GM12875 (cell line): ENCODE data around the gene WDFY1.

ENCODE experiments used
- H3K4me3 ChIP-seq: one replicate; pipeline ENCODE4 v1.5.1; 2011; ENCODE audit warnings: low read depth, low read length, control low read depth
- TF ChIP-seq, protein P1 (sequence below): IDR thresholded peaks from 2 replicates; pipeline ENCODE4 v1.5.1; 2011; ENCODE audit warnings: low read depth, mild to moderate bottlenecking, control low read depth, inconsistent platforms, low read length, moderate library complexity, borderline replicate concordance; ENCODE audit not compliant: insufficient read depth

Gene WDFY1

DNA sequence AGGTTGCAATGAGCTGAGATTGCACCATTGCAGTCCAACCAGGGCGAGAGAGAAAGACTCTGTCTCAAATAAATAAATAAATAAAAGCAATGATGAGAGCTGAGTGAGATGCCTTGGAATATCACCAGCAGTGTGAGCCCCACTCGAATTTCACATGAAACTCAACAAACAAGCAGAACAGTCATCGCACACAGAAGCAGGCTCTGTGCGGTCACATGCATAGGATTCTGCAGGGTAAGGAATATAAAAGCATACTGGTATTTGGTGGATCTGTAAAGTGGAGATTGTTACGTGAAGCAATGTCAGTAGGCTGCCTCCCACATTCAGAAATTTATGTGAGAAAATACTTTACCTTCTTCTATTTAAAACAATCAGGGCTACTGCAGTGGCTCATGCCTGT, 89.7 kb downstream of the WDFY1 start:
- TF ChIP-seq, protein P1, sequence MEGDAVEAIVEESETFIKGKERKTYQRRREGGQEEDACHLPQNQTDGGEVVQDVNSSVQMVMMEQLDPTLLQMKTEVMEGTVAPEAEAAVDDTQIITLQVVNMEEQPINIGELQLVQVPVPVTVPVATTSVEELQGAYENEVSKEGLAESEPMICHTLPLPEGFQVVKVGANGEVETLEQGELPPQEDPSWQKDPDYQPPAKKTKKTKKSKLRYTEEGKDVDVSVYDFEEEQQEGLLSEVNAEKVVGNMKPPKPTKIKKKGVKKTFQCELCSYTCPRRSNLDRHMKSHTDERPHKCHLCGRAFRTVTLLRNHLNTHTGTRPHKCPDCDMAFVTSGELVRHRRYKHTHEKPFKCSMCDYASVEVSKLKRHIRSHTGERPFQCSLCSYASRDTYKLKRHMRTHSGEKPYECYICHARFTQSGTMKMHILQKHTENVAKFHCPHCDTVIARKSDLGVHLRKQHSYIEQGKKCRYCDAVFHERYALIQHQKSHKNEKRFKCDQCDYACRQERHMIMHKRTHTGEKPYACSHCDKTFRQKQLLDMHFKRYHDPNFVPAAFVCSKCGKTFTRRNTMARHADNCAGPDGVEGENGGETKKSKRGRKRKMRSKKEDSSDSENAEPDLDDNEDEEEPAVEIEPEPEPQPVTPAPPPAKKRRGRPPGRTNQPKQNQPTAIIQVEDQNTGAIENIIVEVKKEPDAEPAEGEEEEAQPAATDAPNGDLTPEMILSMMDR = no peak
- no peak overlapping the region for H3K4me3 ChIP-seq

DNA sequence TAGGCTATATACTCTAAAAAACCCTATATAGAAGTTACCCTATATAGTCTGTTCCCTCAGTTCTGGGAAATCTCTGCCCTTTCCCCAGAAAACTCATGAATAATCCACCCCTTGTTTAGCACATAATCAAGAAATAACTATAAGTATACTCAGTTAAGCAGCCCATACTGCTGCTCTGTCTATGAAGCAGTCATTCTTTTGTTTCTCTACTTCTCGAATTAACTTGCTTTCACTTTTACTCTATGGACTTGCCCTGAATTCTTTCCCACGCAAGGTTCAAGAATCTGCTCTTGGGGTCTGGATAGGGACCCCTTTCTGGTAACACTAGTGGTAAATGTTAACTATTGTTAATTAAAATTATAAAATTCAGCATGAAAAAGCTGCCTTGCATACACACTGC, 90.4 kb downstream of the WDFY1 start:
- no peak overlapping the region for H3K4me3 ChIP-seq
- TF ChIP-seq, protein P1 = no peak

DNA sequence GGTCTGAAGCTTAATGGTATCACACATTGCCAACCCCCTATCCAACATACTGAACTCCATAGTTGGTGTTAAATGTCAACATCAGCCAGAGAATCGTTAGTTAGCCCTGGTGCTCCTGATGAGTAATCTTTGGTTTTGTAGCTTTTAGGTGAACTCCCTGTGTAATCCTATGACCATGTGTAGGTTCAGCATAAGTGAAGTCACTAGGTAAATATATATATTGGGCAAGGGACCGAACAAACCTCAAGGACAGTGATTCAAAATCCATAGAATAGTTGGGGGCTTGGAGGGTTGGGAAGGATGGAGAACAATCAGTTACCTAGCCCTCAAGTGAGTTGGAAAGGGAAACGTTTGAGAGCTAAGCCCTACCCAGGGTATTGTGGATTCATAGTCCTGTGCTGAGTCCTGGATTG, 91.7 kb downstream of the WDFY1 start:
- TF ChIP-seq, protein P1 = no peak
- no peak overlapping the region for H3K4me3 ChIP-seq

DNA sequence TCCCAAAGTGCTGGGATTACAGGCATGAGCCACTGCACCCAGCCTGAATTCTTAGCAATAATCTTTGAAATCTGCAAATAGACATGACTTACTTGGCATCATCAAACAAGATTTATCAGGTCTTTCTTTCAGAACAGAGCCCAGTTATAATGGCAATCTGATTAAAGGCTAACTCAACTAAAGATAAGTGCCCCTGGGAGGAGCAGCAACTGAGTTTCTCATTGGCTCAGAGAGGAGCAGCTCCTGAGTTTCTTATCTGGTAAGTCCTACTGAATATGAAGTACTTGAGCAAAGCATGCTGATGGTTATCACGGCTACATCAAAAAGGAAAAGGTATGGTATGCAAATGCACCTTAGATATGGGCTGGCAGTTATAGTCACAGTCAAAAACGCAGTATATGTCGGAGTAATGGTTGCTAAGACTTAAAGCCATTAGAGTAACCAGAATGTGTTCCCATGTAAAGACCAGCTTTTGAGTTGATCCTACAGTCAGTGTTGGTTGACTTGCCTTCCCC, 92.8 kb downstream of the WDFY1 start:
- TF ChIP-seq, protein P1 = no peak
- H3K4me3 ChIP-seq = no peak overlapping the region

DNA sequence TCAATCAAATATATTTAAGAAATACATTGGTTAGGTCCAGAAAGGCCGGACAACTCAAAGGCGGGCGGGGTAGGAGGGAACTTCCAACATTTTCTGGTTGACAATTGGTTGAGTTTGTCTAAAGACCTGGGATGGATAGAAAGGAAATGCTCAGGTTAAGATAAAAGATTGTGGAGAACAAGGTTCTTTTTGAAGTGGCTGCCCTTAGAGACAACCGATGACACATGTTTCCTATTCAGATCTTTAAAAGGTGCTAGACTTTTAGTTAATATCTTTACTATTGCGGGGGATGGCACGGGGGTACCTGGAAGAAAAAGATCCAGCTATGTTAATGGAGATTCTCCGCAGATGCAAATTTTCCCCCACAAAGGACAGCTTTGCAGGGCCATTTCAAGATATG, 97.7 kb downstream of the WDFY1 start:
- H3K4me3 ChIP-seq = no peak overlapping the region
- TF ChIP-seq, protein P1 = no peak

DNA sequence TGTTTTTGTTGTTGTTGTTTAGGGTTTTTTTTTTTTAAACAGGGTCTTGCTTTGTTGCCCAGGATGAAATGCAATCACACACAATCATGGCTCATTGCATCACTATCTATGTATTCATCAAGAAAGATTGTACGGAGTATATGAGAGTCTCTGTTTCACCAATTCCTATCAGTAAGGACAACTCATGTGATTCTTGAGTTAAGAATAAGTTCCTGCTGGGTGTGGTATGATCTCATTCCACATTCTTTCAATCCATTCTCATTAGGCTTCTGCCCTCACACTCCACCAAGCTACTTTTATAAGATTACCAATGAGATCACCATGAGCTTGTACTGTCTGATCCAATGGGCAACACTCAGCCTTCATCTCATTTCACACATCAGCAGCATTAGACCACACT, 98.6 kb downstream of the WDFY1 start:
- TF ChIP-seq, protein P1 = no peak
- no peak overlapping the region for H3K4me3 ChIP-seq

DNA sequence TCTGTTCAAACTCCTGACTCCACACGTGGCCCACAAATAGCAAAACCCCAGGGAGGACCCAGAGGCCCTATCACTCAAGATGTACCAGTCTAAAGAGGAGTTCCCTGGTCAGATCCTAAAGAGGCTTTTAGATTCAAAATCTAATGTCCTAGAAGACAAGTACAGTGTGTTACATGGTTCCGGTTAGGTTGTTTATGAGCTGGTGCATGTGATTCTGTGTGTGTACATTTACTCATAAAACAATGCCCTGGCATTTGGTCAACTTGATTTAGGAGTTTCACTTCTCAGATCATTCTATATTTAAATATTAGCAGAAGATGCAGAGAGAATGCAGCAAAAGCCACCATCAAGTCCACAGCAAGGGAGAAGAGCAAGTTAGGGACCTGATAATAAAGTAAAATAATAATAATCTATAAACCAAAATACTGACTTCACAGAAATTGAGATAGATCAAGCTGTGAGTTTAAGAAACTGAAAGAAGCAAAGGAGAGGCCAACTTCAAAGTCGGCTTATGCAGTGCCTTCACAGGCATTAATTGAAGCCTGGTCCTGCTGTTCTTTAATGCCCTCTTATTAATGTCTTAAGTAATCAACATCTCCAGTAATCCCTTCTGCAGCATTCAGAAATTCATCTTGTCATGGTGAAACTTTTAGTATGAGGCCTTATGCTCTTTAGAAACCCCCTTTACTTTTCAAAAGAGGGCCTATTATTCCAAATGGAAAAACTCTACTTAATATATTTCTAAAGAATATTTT, 103.5 kb downstream of the WDFY1 start:
- TF ChIP-seq, protein P1 = no peak

More for the DNA sequence above, 103.5 kb downstream of the WDFY1 start:
- H3K4me3 ChIP-seq = no peak overlapping the region
